ENCODE results near the gene BICD1. TPM values are rescaled to one million over a fixed set of nuclear protein-coding genes. Genes with fewer than 3 reads are reported as not detected.

Gene BICD1
- total and polyA plus RNA-seq, 9 donors = 19.4 to 75.5 (median 60.2) TPM

- H3K27ac ChIP-seq = no peak overlapping the region
- H3K4me1 ChIP-seq (ENCODE audit: insufficient read depth) = peaks cover 8% of the 10 kb centered on the region
- no peak for DNase-seq
- H3K9me3 ChIP-seq = no peaks in the 10 kb centered on the region
- no peaks in the 10 kb centered on the region for H3K27me3 ChIP-seq
- TF ChIP-seq CTCF (IDR thresholded peaks at IDR 0.05) (no peak), EP300 (IDR thresholded peaks at IDR 0.05) (no peak), POLR2A (IDR thresholded peaks at IDR 0.05) (no peak)
- intact Hi-C loops (cut with DNase I) = no loop called here
- 72 to 78% (median 75%) methylated on average over 10 of the region's 10 CpGs for WGBS, 3 donors
- H3K4me3 ChIP-seq = no peak overlapping the region
- no peaks in the 10 kb centered on the region for H3K36me3 ChIP-seq
These were observed 164.4 kb downstream of the BICD1 start for GRCh38 chr12:32270818-32271710.

DNA sequence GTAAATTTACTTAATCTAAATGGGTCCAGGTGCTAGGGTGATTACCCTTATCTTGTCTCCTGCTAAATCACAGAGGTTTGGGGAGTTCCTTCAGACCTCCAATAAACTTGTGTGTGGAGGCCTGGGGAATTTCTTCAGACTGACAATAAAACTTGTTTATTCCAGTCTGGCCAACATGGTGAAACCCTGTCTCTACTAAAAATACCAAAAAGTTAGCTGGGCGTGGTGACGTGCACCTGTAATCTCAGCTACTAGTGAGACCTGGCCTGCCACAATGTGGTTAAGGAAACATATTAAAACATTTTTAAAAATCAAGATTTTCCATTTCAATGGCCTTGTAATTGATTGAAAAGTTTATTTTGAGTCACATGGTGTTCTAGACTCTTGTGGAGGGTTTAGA lies 165.8 kb downstream of the BICD1 start:
- Histone ChIP-seq H3K27ac (no peak overlapping the region), H3K27me3 (no peaks in the 10 kb centered on the region), H3K4me1 (ENCODE audit: insufficient read depth) (peaks cover 6% of the 10 kb centered on the region), H3K9me3 (no peaks in the 10 kb centered on the region), H3K4me3 (no peak overlapping the region), H3K36me3 (no peaks in the 10 kb centered on the region)
- TF ChIP-seq EP300 (IDR thresholded peaks at IDR 0.05) (no peak), CTCF (IDR thresholded peaks at IDR 0.05) (no peak), POLR2A (IDR thresholded peaks at IDR 0.05) (no peak)
- 92 to 95% (median 93%) methylated on average over 2 of the region's 2 CpGs for WGBS, 3 donors
- intact Hi-C loops (cut with DNase I) = no loop called here
- no peak for DNase-seq

- Histone ChIP-seq H3K36me3 (no peaks in the 10 kb centered on the region), H3K27me3 (no peaks in the 10 kb centered on the region), H3K27ac (no peak overlapping the region), H3K4me3 (no peak overlapping the region), H3K4me1 (ENCODE audit: insufficient read depth) (peaks cover 6% of the 10 kb centered on the region), H3K9me3 (no peaks in the 10 kb centered on the region)
- WGBS, 3 donors = 70 to 74% (median 70%) methylated on average over 4 of the region's 4 CpGs
- TF ChIP-seq CTCF (IDR thresholded peaks at IDR 0.05) = no peak
- TF ChIP-seq POLR2A (IDR thresholded peaks at IDR 0.05) = no peak
- TF ChIP-seq EP300 (IDR thresholded peaks at IDR 0.05) = no peak
- DNase-seq = no peak
- intact Hi-C loops (cut with DNase I) = no loop called here
These were observed 166.4 kb downstream of the BICD1 start for GRCh38 chr12:32273063-32273522.

DNA sequence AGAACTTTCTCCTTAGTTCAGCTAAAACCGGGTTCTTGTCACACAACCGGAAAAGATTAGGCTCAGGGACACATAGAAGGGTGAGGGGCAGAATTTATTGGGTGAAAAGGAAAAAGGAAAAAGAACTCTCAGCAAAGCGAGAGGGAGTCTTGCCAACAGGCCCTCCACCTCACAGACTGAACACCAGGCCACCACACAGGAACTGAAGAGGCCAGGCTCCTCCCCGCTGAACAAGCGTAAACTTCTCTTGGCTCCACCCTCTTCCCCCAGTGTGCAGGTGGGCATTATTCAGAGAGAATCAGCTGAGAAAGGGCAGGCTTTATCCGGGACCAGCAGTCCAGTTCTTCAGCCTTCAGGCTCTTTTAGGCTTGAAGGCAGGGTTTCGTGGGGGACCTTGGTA lies 167.1 kb downstream of the BICD1 start:
- H3K9me3 ChIP-seq = no peaks in the 10 kb centered on the region
- H3K27ac ChIP-seq = no peak overlapping the region
- peaks cover 6% of the 10 kb centered on the region for H3K4me1 ChIP-seq (ENCODE audit: insufficient read depth)
- TF ChIP-seq CTCF (IDR thresholded peaks at IDR 0.05) = no peak
- no peak for TF ChIP-seq POLR2A (IDR thresholded peaks at IDR 0.05)
- TF ChIP-seq EP300 (IDR thresholded peaks at IDR 0.05) = no peak
- intact Hi-C loops (cut with DNase I) = no loop called here
- DNase-seq = no peak
- no peak overlapping the region for H3K4me3 ChIP-seq
- WGBS, 3 donors = 73 to 82% (median 81%) methylated on average over 7 of the region's 7 CpGs
- H3K36me3 ChIP-seq = no peaks in the 10 kb centered on the region
- no peaks in the 10 kb centered on the region for H3K27me3 ChIP-seq

Data from ovary (tissue), 9 donors.